Measurements from ENCODE around the gene ACE. TPM values are rescaled to one million over a fixed set of nuclear protein-coding genes. Genes with fewer than 3 reads are reported as not detected.

Gene ACE
- total and polyA plus RNA-seq, 4 donors = 1.1 to 6.9 (median 2.4) TPM

DNA sequence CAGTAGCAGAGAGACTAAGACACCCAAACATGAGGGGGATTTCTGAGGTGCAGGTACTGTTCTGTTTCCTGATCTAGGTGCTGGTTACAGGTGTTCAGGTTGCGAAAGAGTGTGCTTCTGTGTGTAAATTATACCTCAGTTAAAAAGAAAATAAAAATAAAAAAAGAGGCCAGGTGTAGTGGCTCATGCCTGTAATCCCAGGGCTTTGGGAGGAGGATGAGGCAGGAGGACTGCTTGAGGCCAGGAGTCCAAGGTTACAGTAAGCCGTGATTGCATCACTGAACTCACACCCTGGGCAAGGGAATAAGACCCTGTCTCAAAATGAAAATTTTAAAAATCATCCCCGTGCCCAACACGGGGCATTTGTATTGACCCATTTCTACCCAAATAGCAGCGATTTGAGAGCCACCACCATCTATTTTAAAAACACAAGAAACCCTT is 70.2 kb downstream of the ACE start:
- TF ChIP-seq RAD21 (IDR thresholded peaks at IDR 0.05) (no peak), NR2F2 (IDR thresholded peaks at IDR 0.05) (no peak), YY1 (IDR thresholded peaks at IDR 0.05) (no peak), GABPA (IDR thresholded peaks at IDR 0.05 in 1 of 2, conservative IDR thresholded peaks at IDR 0.05 in 1 of 2) (no peak), HNF4G (IDR thresholded peaks at IDR 0.05) (no peak), TAF1 (conservative IDR thresholded peaks at IDR 0.05) (no peak), JUND (IDR thresholded peaks at IDR 0.05) (no peak), SP1 (IDR thresholded peaks at IDR 0.05) (no peak), RXRA (IDR thresholded peaks at IDR 0.05) (no peak), FOXA1 (IDR thresholded peaks at IDR 0.05) (no peak), HNF4A (conservative IDR thresholded peaks at IDR 0.05) (no peak), FOXA2 (IDR thresholded peaks at IDR 0.05) (no peak)
- TF ChIP-seq, protein P1, sequence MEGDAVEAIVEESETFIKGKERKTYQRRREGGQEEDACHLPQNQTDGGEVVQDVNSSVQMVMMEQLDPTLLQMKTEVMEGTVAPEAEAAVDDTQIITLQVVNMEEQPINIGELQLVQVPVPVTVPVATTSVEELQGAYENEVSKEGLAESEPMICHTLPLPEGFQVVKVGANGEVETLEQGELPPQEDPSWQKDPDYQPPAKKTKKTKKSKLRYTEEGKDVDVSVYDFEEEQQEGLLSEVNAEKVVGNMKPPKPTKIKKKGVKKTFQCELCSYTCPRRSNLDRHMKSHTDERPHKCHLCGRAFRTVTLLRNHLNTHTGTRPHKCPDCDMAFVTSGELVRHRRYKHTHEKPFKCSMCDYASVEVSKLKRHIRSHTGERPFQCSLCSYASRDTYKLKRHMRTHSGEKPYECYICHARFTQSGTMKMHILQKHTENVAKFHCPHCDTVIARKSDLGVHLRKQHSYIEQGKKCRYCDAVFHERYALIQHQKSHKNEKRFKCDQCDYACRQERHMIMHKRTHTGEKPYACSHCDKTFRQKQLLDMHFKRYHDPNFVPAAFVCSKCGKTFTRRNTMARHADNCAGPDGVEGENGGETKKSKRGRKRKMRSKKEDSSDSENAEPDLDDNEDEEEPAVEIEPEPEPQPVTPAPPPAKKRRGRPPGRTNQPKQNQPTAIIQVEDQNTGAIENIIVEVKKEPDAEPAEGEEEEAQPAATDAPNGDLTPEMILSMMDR (IDR thresholded peaks at IDR 0.05; ENCODE audit: low read depth, low read length, missing input control) = no peak
- TF ChIP-seq, protein P2, sequence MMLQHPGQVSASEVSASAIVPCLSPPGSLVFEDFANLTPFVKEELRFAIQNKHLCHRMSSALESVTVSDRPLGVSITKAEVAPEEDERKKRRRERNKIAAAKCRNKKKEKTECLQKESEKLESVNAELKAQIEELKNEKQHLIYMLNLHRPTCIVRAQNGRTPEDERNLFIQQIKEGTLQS (IDR thresholded peaks at IDR 0.05) = no peak
- TF ChIP-seq, protein P3, sequence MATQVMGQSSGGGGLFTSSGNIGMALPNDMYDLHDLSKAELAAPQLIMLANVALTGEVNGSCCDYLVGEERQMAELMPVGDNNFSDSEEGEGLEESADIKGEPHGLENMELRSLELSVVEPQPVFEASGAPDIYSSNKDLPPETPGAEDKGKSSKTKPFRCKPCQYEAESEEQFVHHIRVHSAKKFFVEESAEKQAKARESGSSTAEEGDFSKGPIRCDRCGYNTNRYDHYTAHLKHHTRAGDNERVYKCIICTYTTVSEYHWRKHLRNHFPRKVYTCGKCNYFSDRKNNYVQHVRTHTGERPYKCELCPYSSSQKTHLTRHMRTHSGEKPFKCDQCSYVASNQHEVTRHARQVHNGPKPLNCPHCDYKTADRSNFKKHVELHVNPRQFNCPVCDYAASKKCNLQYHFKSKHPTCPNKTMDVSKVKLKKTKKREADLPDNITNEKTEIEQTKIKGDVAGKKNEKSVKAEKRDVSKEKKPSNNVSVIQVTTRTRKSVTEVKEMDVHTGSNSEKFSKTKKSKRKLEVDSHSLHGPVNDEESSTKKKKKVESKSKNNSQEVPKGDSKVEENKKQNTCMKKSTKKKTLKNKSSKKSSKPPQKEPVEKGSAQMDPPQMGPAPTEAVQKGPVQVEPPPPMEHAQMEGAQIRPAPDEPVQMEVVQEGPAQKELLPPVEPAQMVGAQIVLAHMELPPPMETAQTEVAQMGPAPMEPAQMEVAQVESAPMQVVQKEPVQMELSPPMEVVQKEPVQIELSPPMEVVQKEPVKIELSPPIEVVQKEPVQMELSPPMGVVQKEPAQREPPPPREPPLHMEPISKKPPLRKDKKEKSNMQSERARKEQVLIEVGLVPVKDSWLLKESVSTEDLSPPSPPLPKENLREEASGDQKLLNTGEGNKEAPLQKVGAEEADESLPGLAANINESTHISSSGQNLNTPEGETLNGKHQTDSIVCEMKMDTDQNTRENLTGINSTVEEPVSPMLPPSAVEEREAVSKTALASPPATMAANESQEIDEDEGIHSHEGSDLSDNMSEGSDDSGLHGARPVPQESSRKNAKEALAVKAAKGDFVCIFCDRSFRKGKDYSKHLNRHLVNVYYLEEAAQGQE (IDR thresholded peaks at IDR 0.05) = no peak
- TF ChIP-seq, protein P4, sequence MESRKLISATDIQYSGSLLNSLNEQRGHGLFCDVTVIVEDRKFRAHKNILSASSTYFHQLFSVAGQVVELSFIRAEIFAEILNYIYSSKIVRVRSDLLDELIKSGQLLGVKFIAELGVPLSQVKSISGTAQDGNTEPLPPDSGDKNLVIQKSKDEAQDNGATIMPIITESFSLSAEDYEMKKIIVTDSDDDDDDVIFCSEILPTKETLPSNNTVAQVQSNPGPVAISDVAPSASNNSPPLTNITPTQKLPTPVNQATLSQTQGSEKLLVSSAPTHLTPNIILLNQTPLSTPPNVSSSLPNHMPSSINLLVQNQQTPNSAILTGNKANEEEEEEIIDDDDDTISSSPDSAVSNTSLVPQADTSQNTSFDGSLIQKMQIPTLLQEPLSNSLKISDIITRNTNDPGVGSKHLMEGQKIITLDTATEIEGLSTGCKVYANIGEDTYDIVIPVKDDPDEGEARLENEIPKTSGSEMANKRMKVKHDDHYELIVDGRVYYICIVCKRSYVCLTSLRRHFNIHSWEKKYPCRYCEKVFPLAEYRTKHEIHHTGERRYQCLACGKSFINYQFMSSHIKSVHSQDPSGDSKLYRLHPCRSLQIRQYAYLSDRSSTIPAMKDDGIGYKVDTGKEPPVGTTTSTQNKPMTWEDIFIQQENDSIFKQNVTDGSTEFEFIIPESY (IDR thresholded peaks at IDR 0.05) = no peak
- 64% methylated on average over 5 of the region's 5 CpGs for WGBS
- no peak overlapping the region for H3K9ac ChIP-seq (ENCODE audit: low read depth in 1 of 2, low read length in 2 of 2)
- H3K9me3 ChIP-seq (ENCODE audit: control insufficient read depth in 4 of 4, low read length in 3 of 4) = no peaks in the 10 kb centered on the region
- no peak overlapping the region for H3K4me3 ChIP-seq (ENCODE audit: low read depth in 1 of 3, low read length in 3 of 3)
- no peaks in the 10 kb centered on the region for H3K36me3 ChIP-seq (ENCODE audit: control insufficient read depth in 4 of 4, insufficient read depth in 3 of 4, low read depth in 1 of 4, low read length in 3 of 4)
- no peaks in the 10 kb centered on the region for H3K27me3 ChIP-seq (ENCODE audit: control insufficient read depth in 4 of 4, insufficient read depth in 4 of 4, low read length in 3 of 4)
- peaks cover 5 to 23% (median 13%) of the 10 kb centered on the region in 4 donors for H3K4me1 ChIP-seq (ENCODE audit: control insufficient read depth in 4 of 4, insufficient read depth in 4 of 4, low read length in 3 of 4)
- no peak for DNase-seq (ENCODE audit: low spot score)
- H3K27ac ChIP-seq (ENCODE audit: low read depth in 1 of 2, low read length in 2 of 2) = no peak overlapping the region

Other genes with a start within 250 kb of the ACE start
- gene CYB561, start 30.8 kb upstream of the ACE start, total RNA-seq = 10 to 100 TPM in 1 of 2 donors, under 1 TPM in 1; 0.93 to 18.5 TPM
- 10 to 100 TPM in 1 of 2 donors, 1 to 10 TPM in 1; 9.5 to 16.3 TPM for gene CYB561, start 30.8 kb upstream of the ACE start, polyA plus RNA-seq
- gene KCNH6, start 46.3 kb downstream of the ACE start, total RNA-seq = under 1 TPM in 1 of 2 donors, not detected in 1; 0.09 TPM
- not detected for gene KCNH6, start 46.3 kb downstream of the ACE start, polyA plus RNA-seq
- gene DCAF7, start 73.4 kb downstream of the ACE start, total RNA-seq = 10 to 100 TPM; 14.4 to 24.0 TPM
- gene DCAF7, start 73.4 kb downstream of the ACE start, polyA plus RNA-seq = 10 to 100 TPM; 13.2 to 15.6 TPM
- gene TACO1, start 123.8 kb downstream of the ACE start, total RNA-seq = 10 to 100 TPM; 14.3 to 33.2 TPM
- gene TACO1, start 123.8 kb downstream of the ACE start, polyA plus RNA-seq = 10 to 100 TPM; 50.1 to 55.8 TPM
- 10 to 100 TPM; 12.8 to 28.7 TPM for gene MAP3K3, start 145.4 kb downstream of the ACE start, total RNA-seq
- 1 to 10 TPM; 3.9 to 9.1 TPM for gene MAP3K3, start 145.4 kb downstream of the ACE start, polyA plus RNA-seq
- gene LIMD2, start 223.1 kb downstream of the ACE start, total RNA-seq = 10 to 100 TPM in 1 of 2 donors, 1 to 10 TPM in 1; 6.2 to 24.2 TPM
- 1 to 10 TPM; 5.9 to 9.6 TPM for gene LIMD2, start 223.1 kb downstream of the ACE start, polyA plus RNA-seq